ENCODE measurements around the gene CTTNBP2.

DNA sequence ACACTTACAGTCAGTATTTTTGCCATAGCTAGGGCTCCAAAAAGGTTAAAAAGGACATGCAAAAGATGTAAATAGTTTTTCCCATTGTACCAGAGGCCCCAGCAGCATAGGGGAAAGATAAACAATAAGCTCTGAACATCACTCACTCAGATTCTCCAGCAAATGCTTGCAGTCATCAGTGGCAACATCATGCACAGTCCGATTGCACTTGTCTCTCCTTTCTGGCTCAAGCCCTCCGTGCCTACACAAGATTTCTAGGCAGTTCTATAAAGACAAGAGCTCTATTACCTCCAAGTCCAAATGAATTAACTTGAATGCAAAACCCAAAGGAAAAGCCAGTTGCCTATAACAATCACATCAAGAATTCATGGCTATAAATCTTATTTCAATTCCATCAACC, 106.3 kb downstream of the CTTNBP2 start:
- TF ChIP-seq, protein P1, sequence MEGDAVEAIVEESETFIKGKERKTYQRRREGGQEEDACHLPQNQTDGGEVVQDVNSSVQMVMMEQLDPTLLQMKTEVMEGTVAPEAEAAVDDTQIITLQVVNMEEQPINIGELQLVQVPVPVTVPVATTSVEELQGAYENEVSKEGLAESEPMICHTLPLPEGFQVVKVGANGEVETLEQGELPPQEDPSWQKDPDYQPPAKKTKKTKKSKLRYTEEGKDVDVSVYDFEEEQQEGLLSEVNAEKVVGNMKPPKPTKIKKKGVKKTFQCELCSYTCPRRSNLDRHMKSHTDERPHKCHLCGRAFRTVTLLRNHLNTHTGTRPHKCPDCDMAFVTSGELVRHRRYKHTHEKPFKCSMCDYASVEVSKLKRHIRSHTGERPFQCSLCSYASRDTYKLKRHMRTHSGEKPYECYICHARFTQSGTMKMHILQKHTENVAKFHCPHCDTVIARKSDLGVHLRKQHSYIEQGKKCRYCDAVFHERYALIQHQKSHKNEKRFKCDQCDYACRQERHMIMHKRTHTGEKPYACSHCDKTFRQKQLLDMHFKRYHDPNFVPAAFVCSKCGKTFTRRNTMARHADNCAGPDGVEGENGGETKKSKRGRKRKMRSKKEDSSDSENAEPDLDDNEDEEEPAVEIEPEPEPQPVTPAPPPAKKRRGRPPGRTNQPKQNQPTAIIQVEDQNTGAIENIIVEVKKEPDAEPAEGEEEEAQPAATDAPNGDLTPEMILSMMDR (IDR thresholded peaks at IDR 0.05; ENCODE audit: insufficient read depth, low read length) = no peak
- TF ChIP-seq POLR2AphosphoS5 (IDR thresholded peaks at IDR 0.05; ENCODE audit: low read depth) (no peak), SPI1 (IDR thresholded peaks at IDR 0.05; ENCODE audit: borderline replicate concordance, low read depth) (no peak), GABPA (IDR thresholded peaks at IDR 0.05; ENCODE audit: low read depth) (no peak)
- TF ChIP-seq, protein P2, sequence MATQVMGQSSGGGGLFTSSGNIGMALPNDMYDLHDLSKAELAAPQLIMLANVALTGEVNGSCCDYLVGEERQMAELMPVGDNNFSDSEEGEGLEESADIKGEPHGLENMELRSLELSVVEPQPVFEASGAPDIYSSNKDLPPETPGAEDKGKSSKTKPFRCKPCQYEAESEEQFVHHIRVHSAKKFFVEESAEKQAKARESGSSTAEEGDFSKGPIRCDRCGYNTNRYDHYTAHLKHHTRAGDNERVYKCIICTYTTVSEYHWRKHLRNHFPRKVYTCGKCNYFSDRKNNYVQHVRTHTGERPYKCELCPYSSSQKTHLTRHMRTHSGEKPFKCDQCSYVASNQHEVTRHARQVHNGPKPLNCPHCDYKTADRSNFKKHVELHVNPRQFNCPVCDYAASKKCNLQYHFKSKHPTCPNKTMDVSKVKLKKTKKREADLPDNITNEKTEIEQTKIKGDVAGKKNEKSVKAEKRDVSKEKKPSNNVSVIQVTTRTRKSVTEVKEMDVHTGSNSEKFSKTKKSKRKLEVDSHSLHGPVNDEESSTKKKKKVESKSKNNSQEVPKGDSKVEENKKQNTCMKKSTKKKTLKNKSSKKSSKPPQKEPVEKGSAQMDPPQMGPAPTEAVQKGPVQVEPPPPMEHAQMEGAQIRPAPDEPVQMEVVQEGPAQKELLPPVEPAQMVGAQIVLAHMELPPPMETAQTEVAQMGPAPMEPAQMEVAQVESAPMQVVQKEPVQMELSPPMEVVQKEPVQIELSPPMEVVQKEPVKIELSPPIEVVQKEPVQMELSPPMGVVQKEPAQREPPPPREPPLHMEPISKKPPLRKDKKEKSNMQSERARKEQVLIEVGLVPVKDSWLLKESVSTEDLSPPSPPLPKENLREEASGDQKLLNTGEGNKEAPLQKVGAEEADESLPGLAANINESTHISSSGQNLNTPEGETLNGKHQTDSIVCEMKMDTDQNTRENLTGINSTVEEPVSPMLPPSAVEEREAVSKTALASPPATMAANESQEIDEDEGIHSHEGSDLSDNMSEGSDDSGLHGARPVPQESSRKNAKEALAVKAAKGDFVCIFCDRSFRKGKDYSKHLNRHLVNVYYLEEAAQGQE (IDR thresholded peaks at IDR 0.05; ENCODE audit: insufficient replicate concordance, low read depth) = no peak
